ENCODE measurements around the gene KRTAP19-1.

GRCh38 chr21:30480145-30480544 lies at the start of gene KRTAP19-1:
- no peak for TF ChIP-seq CTCF (IDR thresholded peaks at IDR 0.05)
- TF ChIP-seq POLR2A (IDR thresholded peaks at IDR 0.05), result no peak
